Kidney epithelial cell (primary cell): Measurements from ENCODE around the gene LACC1. TPM values are rescaled to one million over a fixed set of nuclear protein-coding genes. Genes with fewer than 3 reads are reported as not detected.

Source experiments
- DNase-seq: peaks from one replicate; pipeline ENCODE4 v3.0.0-alpha.2; 2010; ENCODE audit warnings: low read depth
- H3K27me3 ChIP-seq: 2 replicates; pipeline ENCODE4 v1.6.0; 2011; ENCODE audit warnings: low read length; ENCODE audit not compliant: control insufficient read depth, insufficient read depth
- H3K36me3 ChIP-seq: 2 replicates; pipeline ENCODE4 v1.5.1; 2011; ENCODE audit warnings: low read length; ENCODE audit not compliant: control insufficient read depth, insufficient read depth
- H3K4me3 ChIP-seq: 2 replicates; pipeline ENCODE4 v1.5.1; 2011; ENCODE audit warnings: low read depth, mild to moderate bottlenecking, control low read depth, low read length
- CTCF ChIP-seq: IDR thresholded peaks from 2 replicates; pipeline ENCODE4 v1.5.1; 2011; ENCODE audit warnings: mild to moderate bottlenecking, moderate library complexity, low read length, control low read depth, inconsistent platforms; ENCODE audit not compliant: insufficient read depth, poor library complexity, severe bottlenecking
- total RNA-seq: library from RNA; depleted of rRNA; stranded (reverse); fragments of >200 nt; gene quantifications from 2 replicates; pipeline ENCODE4 v1.2.3, GENCODE V29; 2015

Gene LACC1
- total RNA-seq, 1 donor from 2014 or later, result 15.2 TPM

DNA sequence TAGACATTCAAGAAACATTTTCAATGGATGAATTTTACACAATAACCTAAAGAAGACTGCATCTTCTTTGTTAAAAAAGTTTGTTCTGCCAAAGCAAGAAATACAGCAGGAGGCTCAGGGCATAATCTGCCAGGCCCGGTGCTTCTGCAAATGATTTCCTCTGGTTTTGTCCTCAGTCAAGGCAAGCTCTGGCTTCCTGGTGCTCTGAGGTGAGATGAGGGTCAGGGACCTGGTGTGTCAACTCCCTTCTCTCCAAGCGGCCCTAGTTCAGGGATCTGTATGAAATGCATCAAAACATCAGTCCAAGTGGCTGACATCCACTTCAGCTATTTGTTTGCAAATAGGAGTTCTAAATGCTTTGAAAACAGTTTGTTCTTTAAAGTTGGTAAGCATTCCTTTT, 31.6 kb downstream of the LACC1 start:
- Histone ChIP-seq H3K4me3 (no peak overlapping the region), H3K36me3 (no peaks in the 10 kb centered on the region), H3K27me3 (no peaks in the 10 kb centered on the region)
- DNase-seq, result no peak
- no peak for TF ChIP-seq CTCF

- Histone ChIP-seq H3K4me3 (no peak overlapping the region), H3K36me3 (no peaks in the 10 kb centered on the region), H3K27me3 (no peaks in the 10 kb centered on the region)
- no peak for DNase-seq
- no peak for TF ChIP-seq CTCF
Observed at GRCh38 chr13:43911871-43912270, 32.2 kb downstream of the LACC1 start.

GRCh38 chr13:43915451-43915850, 35.7 kb downstream of the LACC1 start:
- no peaks in the 10 kb centered on the region for H3K36me3 ChIP-seq
- H3K27me3 ChIP-seq, result no peaks in the 10 kb centered on the region
- no peak for TF ChIP-seq CTCF
- DNase-seq, result no peak
- H3K4me3 ChIP-seq, result no peak overlapping the region

DNA sequence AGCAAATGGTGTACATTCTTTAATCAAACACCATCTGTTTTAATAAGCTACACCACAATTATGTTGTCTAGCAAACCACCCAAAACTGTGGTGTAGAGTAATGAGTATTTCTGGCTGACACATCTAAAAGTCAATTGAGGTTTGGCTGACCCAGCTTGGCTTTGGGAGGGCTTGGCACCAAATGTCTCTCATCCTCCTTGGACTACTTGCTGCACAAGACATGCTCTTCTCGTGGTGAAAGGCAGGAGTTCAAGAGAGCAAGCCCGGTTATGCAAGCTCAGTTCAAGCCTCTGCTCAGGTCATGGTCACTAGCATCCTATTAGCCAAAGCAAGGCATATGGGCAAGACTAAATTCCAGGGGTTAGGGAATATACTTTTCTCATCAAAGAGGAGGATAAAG, 37.1 kb downstream of the LACC1 start:
- DNase-seq, result no peak
- H3K27me3 ChIP-seq, result no peaks in the 10 kb centered on the region
- H3K4me3 ChIP-seq, result no peak overlapping the region
- TF ChIP-seq CTCF, result no peak
- H3K36me3 ChIP-seq, result no peaks in the 10 kb centered on the region

DNA sequence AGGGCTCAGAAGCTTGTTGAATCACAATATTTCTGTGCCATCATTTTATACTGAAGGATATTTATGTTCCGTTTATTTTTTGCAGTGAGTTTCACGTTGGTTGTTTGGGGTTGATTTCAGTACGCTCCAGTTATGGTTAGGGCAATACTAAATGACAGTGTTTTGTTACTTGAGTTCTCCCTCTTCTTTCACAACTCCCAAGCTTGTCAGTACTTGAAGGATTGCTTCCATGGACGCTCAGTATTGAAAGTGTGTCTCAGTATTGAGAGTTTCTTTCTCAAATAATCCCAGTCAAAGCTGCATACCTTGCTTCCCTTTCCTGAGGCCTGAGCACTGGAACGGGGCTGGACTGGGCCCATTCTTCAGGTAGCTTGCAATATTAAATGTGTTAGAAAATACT, 38.9 kb downstream of the LACC1 start:
- Histone ChIP-seq H3K27me3 (no peaks in the 10 kb centered on the region), H3K4me3 (no peak overlapping the region), H3K36me3 (no peaks in the 10 kb centered on the region)
- no peak for TF ChIP-seq CTCF
- DNase-seq, result no peak

- no peak for DNase-seq
- Histone ChIP-seq H3K27me3 (no peaks in the 10 kb centered on the region), H3K36me3 (no peaks in the 10 kb centered on the region), H3K4me3 (no peak overlapping the region)
- no peak for TF ChIP-seq CTCF
Observed at GRCh38 chr13:43920965-43921674, 41.4 kb downstream of the LACC1 start.
